Nephron progenitor cell (in vitro differentiated cells): ENCODE measurements around the gene NAT10.

Experiments used
- DNase-seq: peaks from one replicate; pipeline ENCODE4 v3.0.0; 2021
- H3K27ac Mint-ChIP-seq: 2 replicates; pipeline ENCODE4 v1.8.0; 2021; ENCODE audit warnings: mild to moderate bottlenecking, moderate library complexity, mixed read lengths
- H3K27me3 Mint-ChIP-seq: 2 replicates; pipeline ENCODE4 v1.8.0; 2021; ENCODE audit warnings: mild to moderate bottlenecking, low read depth, mixed read lengths; ENCODE audit not compliant: poor library complexity
- H3K36me3 Mint-ChIP-seq: 2 replicates; pipeline ENCODE4 v1.8.0; 2021; ENCODE audit warnings: low read depth, mixed read lengths
- H3K4me1 Mint-ChIP-seq: 2 replicates; pipeline ENCODE4 v1.8.0; 2021; ENCODE audit warnings: mixed read lengths
- H3K4me3 Mint-ChIP-seq: 2 replicates; pipeline ENCODE4 v1.8.0; 2021; ENCODE audit warnings: mild to moderate bottlenecking, moderate library complexity, mixed read lengths
- H3K9me3 Mint-ChIP-seq: 2 replicates; pipeline ENCODE4 v1.8.0; 2021; ENCODE audit warnings: mild to moderate bottlenecking, moderate library complexity, mixed read lengths
- CTCF ChIP-seq: fragments of 200-600 bp; sonication (generic); IDR thresholded peaks from 2 replicates; pipeline ENCODE4 v1.5.0; 2021; ENCODE audit warnings: antibody characterized with exemption

Gene NAT10

DNA sequence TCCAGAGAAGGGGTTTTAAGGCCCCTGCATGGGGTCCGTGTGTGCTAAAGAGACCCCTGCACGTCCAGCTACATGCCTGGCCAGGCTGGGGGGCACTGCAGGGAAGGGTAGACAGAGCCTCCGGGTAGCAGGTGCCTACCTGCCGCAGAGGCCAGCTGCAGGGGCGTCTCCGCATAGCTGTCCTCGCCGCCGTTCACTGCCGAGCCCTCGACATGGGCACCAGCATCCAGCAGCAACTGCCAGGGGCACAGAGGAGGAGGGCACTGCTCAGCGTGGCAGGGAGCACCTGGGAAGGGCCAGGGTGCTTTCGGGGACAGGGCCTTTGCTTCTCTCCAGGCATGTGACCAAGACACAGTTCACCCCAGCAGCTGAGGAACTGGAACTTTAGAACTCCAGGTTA is 59.7 kb downstream of the NAT10 start:
- Mint-ChIP-seq H3K36me3 (peaks cover 10% of the 10 kb centered on the region), H3K9me3 (no peaks in the 10 kb centered on the region)
- no peak for TF ChIP-seq CTCF

GRCh38 chr11:34165786-34166555 is 60.5 kb downstream of the NAT10 start:
- DNase-seq = no peak
- peaks cover 25% of the 10 kb centered on the region for H3K27me3 Mint-ChIP-seq
- H3K9me3 Mint-ChIP-seq = no peaks in the 10 kb centered on the region
- H3K36me3 Mint-ChIP-seq = peaks cover 10% of the 10 kb centered on the region
- H3K4me1 Mint-ChIP-seq = peaks cover 53% of the 10 kb centered on the region
- H3K27ac Mint-ChIP-seq = no peak overlapping the region
- no peak overlapping the region for H3K4me3 Mint-ChIP-seq
- no peak for TF ChIP-seq CTCF

More for the DNA sequence above, 59.7 kb downstream of the NAT10 start:
- peaks cover 51% of the 10 kb centered on the region for H3K4me1 Mint-ChIP-seq
- peaks cover 17% of the 10 kb centered on the region for H3K27me3 Mint-ChIP-seq
- DNase-seq = no peak
- no peak overlapping the region for H3K27ac Mint-ChIP-seq
- no peak overlapping the region for H3K4me3 Mint-ChIP-seq

- no peak for DNase-seq
- no peak for TF ChIP-seq CTCF
- H3K4me3 Mint-ChIP-seq = no peak overlapping the region
- peaks cover 28% of the 10 kb centered on the region for H3K27me3 Mint-ChIP-seq
- peaks cover 10% of the 10 kb centered on the region for H3K36me3 Mint-ChIP-seq
- H3K27ac Mint-ChIP-seq = no peak overlapping the region
- H3K9me3 Mint-ChIP-seq = no peaks in the 10 kb centered on the region
- H3K4me1 Mint-ChIP-seq = peaks cover 43% of the 10 kb centered on the region
Measured at GRCh38 chr11:34166806-34167740, 61.6 kb downstream of the NAT10 start.

GRCh38 chr11:34167961-34168360 is 62.5 kb downstream of the NAT10 start:
- peaks cover 10% of the 10 kb centered on the region for H3K36me3 Mint-ChIP-seq
- no peak overlapping the region for H3K27ac Mint-ChIP-seq
- H3K9me3 Mint-ChIP-seq = no peaks in the 10 kb centered on the region
- TF ChIP-seq CTCF = no peak
- peaks cover 35% of the 10 kb centered on the region for H3K27me3 Mint-ChIP-seq
- H3K4me1 Mint-ChIP-seq = peaks cover 43% of the 10 kb centered on the region
- H3K4me3 Mint-ChIP-seq = no peak overlapping the region
- no peak for DNase-seq

DNA sequence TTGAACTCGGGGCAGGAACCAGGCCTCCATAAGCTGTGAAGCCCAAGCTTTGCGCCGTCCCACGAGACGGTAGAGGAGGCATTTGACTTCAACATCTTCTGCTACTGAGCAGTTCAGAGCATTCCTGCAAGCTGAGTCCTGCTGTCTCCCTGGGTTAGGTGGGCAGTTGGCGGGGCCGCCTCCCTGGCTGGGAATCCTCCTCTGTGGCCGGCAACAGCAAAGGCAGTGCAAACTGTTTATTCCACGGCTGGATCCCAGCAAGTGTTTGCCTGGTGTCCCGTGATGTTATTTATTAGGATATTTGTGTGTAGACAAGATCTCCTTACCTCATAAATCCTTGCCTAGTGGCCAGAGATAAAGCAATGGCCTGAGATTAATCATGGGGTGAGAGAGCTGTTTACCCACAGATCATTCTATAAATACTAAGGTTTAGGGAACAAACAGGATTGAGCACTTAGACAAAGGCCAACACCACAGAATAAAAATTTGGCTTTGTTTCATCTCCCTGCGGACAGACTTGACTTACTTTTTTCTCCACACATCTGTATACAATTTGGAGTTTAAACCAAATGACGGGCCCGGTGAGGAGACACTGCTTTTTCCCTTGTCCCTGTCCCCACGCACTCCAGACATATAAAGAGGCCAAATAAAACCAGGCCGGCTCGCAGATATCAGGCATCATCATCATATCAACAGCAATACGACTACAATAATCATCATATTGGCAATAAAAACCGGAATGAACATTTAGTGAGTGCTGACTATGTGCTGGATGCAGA is 63.4 kb downstream of the NAT10 start:
- Mint-ChIP-seq H3K36me3 (peaks cover 10% of the 10 kb centered on the region), H3K27me3 (peaks cover 42% of the 10 kb centered on the region), H3K4me1 (peaks cover 43% of the 10 kb centered on the region), H3K27ac (peak overlapping the region; percentile 62), H3K4me3 (no peak overlapping the region), H3K9me3 (no peaks in the 10 kb centered on the region)
- no peak for DNase-seq
- TF ChIP-seq CTCF = no peak
